Lower lobe of right lung (tissue), 2 donors: ENCODE results near the gene MLX. TPM values are rescaled to one million over a fixed set of nuclear protein-coding genes. Genes with fewer than 3 reads are reported as not detected.
"Not testable (repeated sequence)": the region's sequence is repeated elsewhere in the genome, so short reads cannot be mapped to it uniquely, and the experiment has no call there.

Source experiments
- ATAC-seq, 2 donors: fragments of 200-7000 bp; cut with Tn5 transposase; one replicate each; pipeline ENCODE4 v1.9.1; 2020 to 2022; ENCODE audit warnings: mild to moderate bottlenecking in 2 of 2, moderate library complexity in 2 of 2
- DNase-seq: peaks from one replicate; pipeline ENCODE4 v3.0.0-alpha.2; 2020
- H3K27ac ChIP-seq: fragments of 200-600 bp; one replicate; pipeline ENCODE4 v1.8.0; 2022
- H3K27me3 ChIP-seq: fragments of 200-600 bp; one replicate; pipeline ENCODE4 v1.8.0; 2022; ENCODE audit warnings: low read depth
- H3K36me3 ChIP-seq: fragments of 200-600 bp; one replicate; pipeline ENCODE4 v1.8.0; 2022; ENCODE audit warnings: mild to moderate bottlenecking
- H3K4me1 ChIP-seq: fragments of 200-600 bp; one replicate; pipeline ENCODE4 v1.8.0; 2022
- H3K4me3 ChIP-seq: fragments of 200-600 bp; one replicate; pipeline ENCODE4 v1.8.0; 2022; ENCODE audit warnings: mild to moderate bottlenecking
- H3K9me3 ChIP-seq: fragments of 200-600 bp; one replicate; pipeline ENCODE4 v1.8.0; 2022
- intact Hi-C: fragments of 100-400 bp; cut with DNase I; formaldehyde crosslinking; loops from one replicate; pipeline ENCODE4 v1.11.0; 2022
- total RNA-seq: library from RNA; stranded (reverse); fragmentation: NEBNext Ultra II Directional; extraction: Animal tissue kit (Norgen Biotek cat#: 25700); gene quantifications from one replicate; pipeline ENCODE4 v1.2.1, GENCODE V29; 2021
- TF ChIP-seq, protein P1 (sequence below): fragments of 200-600 bp; IDR thresholded peaks from one replicate; pipeline ENCODE4 v1.8.0; 2022; ENCODE audit warnings: antibody characterized with exemption, mild to moderate bottlenecking
- donor health status: DM: no; HTN: yes; CAD: no; lungs with severe emphysema.

MLX gene
- total RNA-seq, 1 donor from 2014 or later: 70.5 TPM

DNA sequence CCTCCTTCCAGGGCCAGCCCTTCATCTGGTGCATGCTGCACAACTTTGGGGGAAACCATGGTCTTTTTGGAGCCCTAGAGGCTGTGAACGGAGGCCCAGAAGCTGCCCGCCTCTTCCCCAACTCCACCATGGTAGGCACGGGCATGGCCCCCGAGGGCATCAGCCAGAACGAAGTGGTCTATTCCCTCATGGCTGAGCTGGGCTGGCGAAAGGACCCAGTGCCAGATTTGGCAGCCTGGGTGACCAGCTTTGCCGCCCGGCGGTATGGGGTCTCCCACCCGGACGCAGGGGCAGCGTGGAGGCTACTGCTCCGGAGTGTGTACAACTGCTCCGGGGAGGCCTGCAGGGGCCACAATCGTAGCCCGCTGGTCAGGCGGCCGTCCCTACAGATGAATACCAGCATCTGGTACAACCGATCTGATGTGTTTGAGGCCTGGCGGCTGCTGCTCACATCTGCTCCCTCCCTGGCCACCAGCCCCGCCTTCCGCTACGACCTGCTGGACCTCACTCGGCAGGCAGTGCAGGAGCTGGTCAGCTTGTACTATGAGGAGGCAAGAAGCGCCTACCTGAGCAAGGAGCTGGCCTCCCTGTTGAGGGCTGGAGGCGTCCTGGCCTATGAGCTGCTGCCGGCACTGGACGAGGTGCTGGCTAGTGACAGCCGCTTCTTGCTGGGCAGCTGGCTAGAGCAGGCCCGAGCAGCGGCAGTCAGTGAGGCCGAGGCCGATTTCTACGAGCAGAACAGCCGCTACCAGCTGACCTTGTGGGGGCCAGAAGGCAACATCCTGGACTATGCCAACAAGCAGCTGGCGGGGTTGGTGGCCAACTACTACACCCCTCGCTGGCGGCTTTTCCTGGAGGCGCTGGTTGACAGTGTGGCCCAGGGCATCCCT, 23.5 kb upstream of the MLX start:
- intact Hi-C loops: no loop called here
- peaks cover 66% of the 10 kb centered on the region for H3K36me3 ChIP-seq

DNA sequence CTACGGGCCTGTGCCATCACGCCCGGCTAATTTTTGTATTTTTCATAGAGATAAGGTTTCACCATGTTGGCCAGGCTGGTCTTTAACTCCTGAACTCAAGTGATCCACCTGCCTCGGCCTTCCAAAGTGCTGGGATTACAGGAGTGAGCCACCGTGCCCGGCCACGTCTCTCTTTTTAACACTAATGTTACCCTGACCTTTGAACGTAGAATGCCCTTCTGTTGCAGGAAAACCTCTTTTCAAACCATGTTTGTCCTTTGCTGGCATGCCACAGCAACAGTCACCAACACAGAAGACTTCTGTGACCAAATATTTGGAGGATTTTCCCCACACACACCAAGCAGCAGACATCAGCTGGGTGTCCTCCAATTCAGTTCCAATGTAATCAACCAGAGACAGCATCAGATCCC, 22.0 kb upstream of the MLX start:
- peaks cover 4% of the 10 kb centered on the region for H3K4me1 ChIP-seq
- DNase-seq (no peak), ATAC-seq (no peak)
- H3K36me3 ChIP-seq: peaks cover 52% of the 10 kb centered on the region
- no peak overlapping the region for H3K27ac ChIP-seq
- intact Hi-C loops: no loop called here
- no peaks in the 10 kb centered on the region for H3K9me3 ChIP-seq
- TF ChIP-seq, protein P1, sequence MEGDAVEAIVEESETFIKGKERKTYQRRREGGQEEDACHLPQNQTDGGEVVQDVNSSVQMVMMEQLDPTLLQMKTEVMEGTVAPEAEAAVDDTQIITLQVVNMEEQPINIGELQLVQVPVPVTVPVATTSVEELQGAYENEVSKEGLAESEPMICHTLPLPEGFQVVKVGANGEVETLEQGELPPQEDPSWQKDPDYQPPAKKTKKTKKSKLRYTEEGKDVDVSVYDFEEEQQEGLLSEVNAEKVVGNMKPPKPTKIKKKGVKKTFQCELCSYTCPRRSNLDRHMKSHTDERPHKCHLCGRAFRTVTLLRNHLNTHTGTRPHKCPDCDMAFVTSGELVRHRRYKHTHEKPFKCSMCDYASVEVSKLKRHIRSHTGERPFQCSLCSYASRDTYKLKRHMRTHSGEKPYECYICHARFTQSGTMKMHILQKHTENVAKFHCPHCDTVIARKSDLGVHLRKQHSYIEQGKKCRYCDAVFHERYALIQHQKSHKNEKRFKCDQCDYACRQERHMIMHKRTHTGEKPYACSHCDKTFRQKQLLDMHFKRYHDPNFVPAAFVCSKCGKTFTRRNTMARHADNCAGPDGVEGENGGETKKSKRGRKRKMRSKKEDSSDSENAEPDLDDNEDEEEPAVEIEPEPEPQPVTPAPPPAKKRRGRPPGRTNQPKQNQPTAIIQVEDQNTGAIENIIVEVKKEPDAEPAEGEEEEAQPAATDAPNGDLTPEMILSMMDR: no peak
- H3K4me3 ChIP-seq: no peak overlapping the region
- H3K27me3 ChIP-seq: no peaks in the 10 kb centered on the region

More for the DNA sequence above, 23.5 kb upstream of the MLX start:
- Histone ChIP-seq H3K27ac (no peak overlapping the region), H3K4me1 (peaks cover under 1% of the 10 kb centered on the region), H3K9me3 (no peaks in the 10 kb centered on the region), H3K27me3 (no peaks in the 10 kb centered on the region), H3K4me3 (no peak overlapping the region)
- ATAC-seq: no peak
- no peak for DNase-seq
- TF ChIP-seq, protein P1: no peak

DNA sequence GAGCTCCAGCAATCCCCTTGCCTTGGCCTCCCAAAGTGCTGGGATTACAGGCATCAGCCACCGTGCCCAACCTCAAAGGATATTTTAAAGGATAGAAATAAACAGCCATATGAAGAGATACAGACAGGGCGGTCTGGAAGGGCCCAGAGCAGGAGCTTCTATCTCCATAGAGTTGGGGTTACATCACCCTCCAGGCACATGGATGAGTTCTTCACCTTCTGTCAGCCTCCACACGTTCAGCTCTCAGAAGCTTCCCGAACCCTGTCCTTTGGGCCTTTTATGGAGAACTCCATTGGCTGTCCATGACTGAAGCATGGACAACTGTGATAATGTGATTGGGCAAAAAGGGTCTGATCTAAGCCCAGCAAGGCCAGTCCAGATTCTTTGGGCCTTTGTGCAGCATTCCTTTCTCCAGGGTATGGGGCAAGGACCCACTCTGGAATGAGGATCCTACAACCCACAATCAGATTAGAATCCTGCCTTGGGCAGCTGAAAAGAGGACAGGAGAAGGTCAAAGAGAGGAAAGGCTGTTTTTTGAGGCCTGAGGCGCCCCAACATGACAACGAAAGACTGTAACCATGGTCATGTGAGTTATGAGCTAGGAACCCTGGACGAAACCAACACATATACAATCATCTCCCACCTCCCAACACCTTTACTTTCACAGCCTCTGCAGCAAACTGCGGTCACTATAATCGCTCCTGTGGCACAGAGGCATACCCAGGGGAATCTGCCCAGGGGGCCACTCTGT, 21.0 kb upstream of the MLX start:
- intact Hi-C loops, H3K27me3 ChIP-seq, DNase-seq, H3K4me3 ChIP-seq, H3K27ac ChIP-seq, H3K9me3 ChIP-seq, H3K4me1 ChIP-seq, ATAC-seq: not testable (repeated sequence)
- peaks cover 43% of the 10 kb centered on the region for H3K36me3 ChIP-seq

DNA sequence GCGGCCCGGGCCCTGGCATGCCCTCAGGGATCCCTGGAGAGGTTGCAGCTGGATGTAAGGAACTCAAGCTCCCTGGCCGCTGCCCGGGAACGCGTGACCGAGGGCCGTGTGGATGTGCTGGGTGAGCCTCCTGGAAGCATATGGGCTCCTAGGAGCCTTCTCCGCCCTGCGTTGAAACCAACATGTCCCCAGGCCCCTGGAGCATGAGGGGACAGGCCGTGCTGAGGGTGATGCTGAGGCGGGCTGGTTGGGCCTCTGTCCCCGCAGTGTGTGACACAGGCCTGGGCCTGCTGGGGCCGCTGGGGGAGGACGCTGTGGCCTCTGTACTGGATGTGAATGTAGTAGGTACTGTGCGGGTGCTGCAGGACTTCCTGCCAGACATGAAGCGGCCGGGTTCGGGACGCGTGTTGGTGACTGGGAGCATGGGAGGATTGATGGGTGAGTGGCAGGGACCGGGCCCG, 19.9 kb upstream of the MLX start:
- Histone ChIP-seq H3K36me3 (peaks cover 32% of the 10 kb centered on the region), H3K27me3 (no peaks in the 10 kb centered on the region), H3K4me1 (peaks cover 4% of the 10 kb centered on the region), H3K27ac (no peak overlapping the region), H3K9me3 (no peaks in the 10 kb centered on the region), H3K4me3 (no peak overlapping the region)
- TF ChIP-seq, protein P1: no peak
- intact Hi-C loops: no loop called here
- no peak for DNase-seq
- no peak for ATAC-seq

DNA sequence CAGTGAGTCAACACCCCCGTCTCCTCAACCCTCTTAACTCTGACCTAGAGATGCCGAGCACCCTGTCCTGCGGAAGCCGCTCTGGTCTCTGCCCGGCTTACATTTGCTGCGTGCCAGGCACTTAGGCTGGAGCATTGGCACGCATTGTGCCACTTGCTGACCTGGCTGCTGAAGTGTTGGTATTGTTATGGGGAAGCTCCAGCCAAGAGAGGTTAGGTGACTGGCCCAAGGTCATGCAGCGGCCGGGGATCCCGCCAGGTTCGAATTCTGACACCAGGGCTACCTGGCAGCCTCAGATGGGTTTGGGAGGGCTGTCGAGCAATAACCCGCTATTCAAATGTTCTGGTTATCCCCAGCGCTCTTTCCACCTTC, 19.2 kb upstream of the MLX start:
- Histone ChIP-seq H3K4me3 (no peak overlapping the region), H3K4me1 (peaks cover 4% of the 10 kb centered on the region), H3K27me3 (no peaks in the 10 kb centered on the region), H3K27ac (no peak overlapping the region), H3K9me3 (no peaks in the 10 kb centered on the region), H3K36me3 (peaks cover 26% of the 10 kb centered on the region)
- intact Hi-C loops: no loop called here
- DNase-seq: no peak
- TF ChIP-seq, protein P1: no peak
- no peak for ATAC-seq
